ENCODE data around the gene LPIN2. TPM values are rescaled to one million over a fixed set of nuclear protein-coding genes. Genes with fewer than 3 reads are reported as not detected.

LPIN2 gene
- total RNA-seq, 5 donors from 2014 or later (not counting 1 experiment from before 2014, with no cell fraction given): 78.9 to 107 (median 88.8) TPM

DNA sequence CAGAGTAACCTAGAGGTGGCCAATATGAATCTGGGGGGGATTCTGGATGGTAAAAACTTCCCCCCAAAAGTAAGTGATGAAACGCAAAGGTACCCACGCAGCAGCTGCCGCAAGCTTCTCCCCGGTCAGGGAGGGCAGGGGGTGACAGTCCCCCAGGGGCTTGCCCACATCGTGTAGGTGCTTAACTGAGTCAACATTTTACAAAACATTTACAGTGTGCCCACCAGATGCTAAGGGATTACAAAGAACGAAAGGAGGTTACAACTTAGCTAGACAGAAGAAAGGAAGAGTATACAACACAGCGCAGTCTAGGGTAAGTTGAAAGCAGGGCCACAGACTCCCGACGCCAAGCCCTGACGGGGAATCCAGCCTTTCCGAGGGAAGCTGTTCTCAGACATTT is 45.6 kb downstream of the LPIN2 start:
- Histone ChIP-seq H3K27ac (ENCODE audit: low read length) (peak overlapping the region; percentile 94), H3K4me3 (ENCODE audit: control insufficient read depth in 1 of 2, extremely low read depth in 1 of 2, low read length in 1 of 2) (peak overlapping the region in 1 of 2 donors; percentile 4), H3K4me1 (ENCODE audit: control insufficient read depth in 1 of 2, extremely low read depth in 1 of 2, insufficient read depth in 2 of 2, low read length in 2 of 2) (peaks cover 75 to 81% of the 10 kb centered on the region in 2 experiments), H3K27me3 (replicated peaks in 1 of 2; ENCODE audit: control insufficient read depth in 2 of 2, extremely low read depth in 1 of 2, insufficient read depth in 2 of 2, low read length in 1 of 2) (no peaks in the 10 kb centered on the region), H3K36me3 (ENCODE audit: control insufficient read depth in 2 of 2, extremely low read depth in 1 of 2, insufficient read depth in 1 of 2, low read length in 1 of 2) (peaks cover 0 to 10% of the 10 kb centered on the region in 2 donors), H3K9me3 (no peaks in the 10 kb centered on the region)
- POLR2A ChIA-PET: interaction anchor here in 1 of 2 donors (0.5 to 0.7 kb wide), 3 partner anchors 10 to 18 kb away, joined by 3 read pairs; no protein-coding TSS in a partner anchor
- 67% methylated on average over 3 of the region's 11 CpGs for WGBS (ENCODE audit: insufficient coverage)
- H3K9me3 Mint-ChIP-seq: no peaks in the 10 kb centered on the region
- H3K27ac Mint-ChIP-seq: peak overlapping the region; percentile 95 to 96
- DNase-seq: no peak
- ATAC-seq (replicated peaks in 1 of 4): no peak
- CTCF ChIA-PET: interaction anchor here (0.8 to 2.3 kb wide), 8 partner anchors 11 to 95 kb away, joined by 4 to 8 read pairs (median 4); no protein-coding TSS in a partner anchor
- peaks cover 13% of the 10 kb centered on the region for H3K36me3 Mint-ChIP-seq
- peaks cover 93 to 95% (median 94%) of the 10 kb centered on the region in 3 donors for H3K4me1 Mint-ChIP-seq
- no peaks in the 10 kb centered on the region for H3K27me3 Mint-ChIP-seq
- H3K4me3 Mint-ChIP-seq: peak overlapping the region; percentile 48 to 75 (median 51)

GRCh38 chr18:2966560-2966959 is 46.4 kb downstream of the LPIN2 start:
- Mint-ChIP-seq H3K27me3 (no peaks in the 10 kb centered on the region), H3K27ac (peak overlapping the region; percentile 91 to 96), H3K4me3 (peak overlapping the region; percentile 40 to 75 (median 51)), H3K36me3 (peaks cover 13% of the 10 kb centered on the region), H3K9me3 (no peaks in the 10 kb centered on the region), H3K4me1 (peaks cover 93 to 95% (median 94%) of the 10 kb centered on the region in 3 donors)
- POLR2A ChIA-PET: interaction anchor here (0.5 to 0.7 kb wide), 2 partner anchors 17 to 29 kb away, joined by 3 to 6 read pairs; no protein-coding TSS in a partner anchor
- Histone ChIP-seq H3K27ac (ENCODE audit: low read length) (peak overlapping the region; percentile 94), H3K4me1 (ENCODE audit: control insufficient read depth in 1 of 2, extremely low read depth in 1 of 2, insufficient read depth in 2 of 2, low read length in 2 of 2) (peaks cover 77 to 80% of the 10 kb centered on the region in 2 experiments), H3K9me3 (no peaks in the 10 kb centered on the region), H3K36me3 (ENCODE audit: control insufficient read depth in 2 of 2, extremely low read depth in 1 of 2, insufficient read depth in 1 of 2, low read length in 1 of 2) (peaks cover 0 to 10% of the 10 kb centered on the region in 2 donors), H3K4me3 (ENCODE audit: control insufficient read depth in 1 of 2, extremely low read depth in 1 of 2, low read length in 1 of 2) (no peak overlapping the region), H3K27me3 (replicated peaks in 1 of 2; ENCODE audit: control insufficient read depth in 2 of 2, extremely low read depth in 1 of 2, insufficient read depth in 2 of 2, low read length in 1 of 2) (no peaks in the 10 kb centered on the region)
- 33% methylated on average over 1 of the region's 4 CpGs for WGBS (ENCODE audit: insufficient coverage)
- DNase-seq (no peak), ATAC-seq (replicated peaks in 1 of 4) (no peak)
- CTCF ChIA-PET: interaction anchor here in 1 of 2 donors (2.3 kb wide), 1 partner anchor 28 kb away, joined by 7 read pairs; no protein-coding TSS in a partner anchor

DNA sequence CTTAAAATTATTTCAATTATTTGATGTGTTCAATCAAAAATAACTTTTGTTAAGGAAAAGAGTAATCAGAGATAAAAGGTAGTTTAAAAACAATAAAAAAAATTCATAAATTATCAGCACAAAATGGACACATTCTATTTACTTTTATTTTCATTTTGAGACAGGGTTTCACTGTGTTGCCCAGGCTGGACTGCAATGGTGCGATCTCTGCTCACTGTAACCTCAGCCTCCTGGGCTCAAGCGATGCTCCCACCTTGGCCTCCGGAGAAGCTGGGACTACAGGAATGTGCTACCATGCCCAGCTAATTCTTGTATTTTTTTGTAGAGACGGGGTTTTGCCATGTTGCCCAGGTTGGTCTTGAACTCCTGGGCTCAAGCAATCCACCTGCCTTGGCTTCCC is 47.1 kb downstream of the LPIN2 start:
- H3K27me3 Mint-ChIP-seq: no peaks in the 10 kb centered on the region
- Histone ChIP-seq H3K4me1 (ENCODE audit: control insufficient read depth in 1 of 2, extremely low read depth in 1 of 2, insufficient read depth in 2 of 2, low read length in 2 of 2) (peaks cover 78 to 80% of the 10 kb centered on the region in 2 experiments), H3K4me3 (ENCODE audit: control insufficient read depth in 1 of 2, extremely low read depth in 1 of 2, low read length in 1 of 2) (no peak overlapping the region), H3K36me3 (ENCODE audit: control insufficient read depth in 2 of 2, extremely low read depth in 1 of 2, insufficient read depth in 1 of 2, low read length in 1 of 2) (peaks cover 0 to 10% of the 10 kb centered on the region in 2 donors), H3K27me3 (replicated peaks in 1 of 2; ENCODE audit: control insufficient read depth in 2 of 2, extremely low read depth in 1 of 2, insufficient read depth in 2 of 2, low read length in 1 of 2) (no peaks in the 10 kb centered on the region), H3K9me3 (no peaks in the 10 kb centered on the region), H3K27ac (ENCODE audit: low read length) (peak overlapping the region; percentile 94)
- no peak for DNase-seq
- peaks cover 13% of the 10 kb centered on the region for H3K36me3 Mint-ChIP-seq
- H3K27ac Mint-ChIP-seq: peak overlapping the region; percentile 91 to 96
- H3K4me3 Mint-ChIP-seq: peak overlapping the region in 2 of 3 donors; percentile 51 to 75
- ATAC-seq (replicated peaks in 1 of 4): no peak
- H3K9me3 Mint-ChIP-seq: no peaks in the 10 kb centered on the region
- 90% methylated on average over 4 of the region's 4 CpGs for WGBS (ENCODE audit: insufficient coverage)
- ChIA-PET POLR2A (no interaction called here), CTCF (interaction anchor here in 1 of 2 donors (1.0 to 1.3 kb wide), 2 partner anchors 20 to 280 kb away, joined by 3 to 4 read pairs; no protein-coding TSS in a partner anchor)
- H3K4me1 Mint-ChIP-seq: peaks cover 93 to 95% (median 94%) of the 10 kb centered on the region in 3 donors

- peak overlapping the region in 1 of 2 donors; percentile 3 for H3K4me3 ChIP-seq (ENCODE audit: control insufficient read depth in 1 of 2, extremely low read depth in 1 of 2, low read length in 1 of 2)
- DNase-seq (peak in 1 of 35 experiments; percentile 48), ATAC-seq (replicated peaks in 1 of 4) (peak in 3 of 4 experiments; percentile 8 to 39 (median 18))
- H3K27ac ChIP-seq (ENCODE audit: low read length): peak overlapping the region; percentile 94
- CTCF ChIA-PET: interaction anchor here (0.6 to 11.8 kb wide), 4 partner anchors 21 to 282 kb away, joined by 3 to 197 read pairs (median 5); no protein-coding TSS in a partner anchor
- no CpG with 5 or more reads among the region's 8 CpGs for WGBS (ENCODE audit: insufficient coverage)
- peak overlapping the region; percentile 91 to 96 for H3K27ac Mint-ChIP-seq
- no peaks in the 10 kb centered on the region for H3K9me3 ChIP-seq
- H3K9me3 Mint-ChIP-seq: no peaks in the 10 kb centered on the region
- H3K36me3 ChIP-seq (ENCODE audit: control insufficient read depth in 2 of 2, extremely low read depth in 1 of 2, insufficient read depth in 1 of 2, low read length in 1 of 2): peaks cover 0 to 10% of the 10 kb centered on the region in 2 donors
- no peaks in the 10 kb centered on the region for H3K27me3 ChIP-seq (replicated peaks in 1 of 2; ENCODE audit: control insufficient read depth in 2 of 2, extremely low read depth in 1 of 2, insufficient read depth in 2 of 2, low read length in 1 of 2)
- POLR2A ChIA-PET: interaction anchor here (0.6 to 0.8 kb wide), 4 partner anchors 12 to 42 kb away, joined by 3 to 6 read pairs (median 4); no protein-coding TSS in a partner anchor
- peak overlapping the region; percentile 42 to 72 (median 64) for H3K4me3 Mint-ChIP-seq
- peaks cover 13% of the 10 kb centered on the region for H3K36me3 Mint-ChIP-seq
- H3K27me3 Mint-ChIP-seq: no peaks in the 10 kb centered on the region
- H3K4me1 ChIP-seq (ENCODE audit: control insufficient read depth in 1 of 2, extremely low read depth in 1 of 2, insufficient read depth in 2 of 2, low read length in 2 of 2): peaks cover 71 to 78% of the 10 kb centered on the region in 2 experiments
- H3K4me1 Mint-ChIP-seq: peaks cover 90 to 93% (median 92%) of the 10 kb centered on the region in 3 donors
Measured at GRCh38 chr18:2964361-2965010, 48.5 kb downstream of the LPIN2 start.

Other genes starting within 250 kb of the LPIN2 start
- gene EMILIN2, start 166.1 kb downstream of the LPIN2 start, total RNA-seq: 10 to 100 TPM in 4 of 5 donors, 1 to 10 TPM in 1; 3.3 to 19.2 (median 15.0) TPM
- gene MYOM1, start 206.8 kb upstream of the LPIN2 start, total RNA-seq: 1 to 10 TPM in 4 of 5 donors, under 1 TPM in 1; 0.98 to 7.0 (median 1.9) TPM
- gene MYL12A, start 234.7 kb upstream of the LPIN2 start, total RNA-seq: 100 to 1,000 TPM; 390 to 456 (median 437) TPM
- 100 to 1,000 TPM; 159 to 241 (median 206) TPM for gene MYL12B, start 249.0 kb upstream of the LPIN2 start, total RNA-seq